CD4-positive, alpha-beta T cell treated with Interleukin-2 at 100 ng/mL for 4 hours (primary cell): Measurements from ENCODE around the gene FFAR1.
"Not testable (repeated sequence)": the region's sequence is repeated elsewhere in the genome, so short reads cannot be mapped to it uniquely, and the experiment has no call there.

ENCODE experiments used
- DNase-seq: peaks from one replicate; pipeline ENCODE4 v3.0.0-alpha.2; 2020; ENCODE audit warnings: low spot score

FFAR1 gene

DNA sequence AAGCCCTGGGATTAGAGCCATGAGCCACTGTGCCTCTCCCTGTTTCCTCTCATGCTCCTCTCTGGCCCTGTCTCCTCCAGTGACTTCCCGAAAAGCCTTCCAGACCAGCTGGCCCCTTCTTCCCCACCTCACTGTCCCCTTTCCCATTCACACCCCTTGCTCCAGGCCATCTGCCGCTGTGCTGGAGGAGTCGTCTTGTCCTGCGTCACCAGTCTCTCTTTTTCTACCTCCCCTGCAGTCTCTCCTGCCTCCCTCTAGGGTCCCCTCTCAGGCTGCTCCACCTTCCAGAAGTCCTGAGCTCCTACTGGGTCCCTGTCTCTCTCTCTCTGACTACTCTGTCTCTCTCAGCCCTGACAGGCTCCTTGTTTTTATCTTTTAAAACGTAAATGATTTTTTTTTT lies 5.3 kb upstream of the FFAR1 start:
- no peak for DNase-seq

GRCh38 chr19:35344511-35345031 lies 3.1 kb upstream of the FFAR1 start:
- DNase-seq = no peak

GRCh38 chr19:35345671-35346111 lies 2.0 kb upstream of the FFAR1 start:
- no peak for DNase-seq

DNA sequence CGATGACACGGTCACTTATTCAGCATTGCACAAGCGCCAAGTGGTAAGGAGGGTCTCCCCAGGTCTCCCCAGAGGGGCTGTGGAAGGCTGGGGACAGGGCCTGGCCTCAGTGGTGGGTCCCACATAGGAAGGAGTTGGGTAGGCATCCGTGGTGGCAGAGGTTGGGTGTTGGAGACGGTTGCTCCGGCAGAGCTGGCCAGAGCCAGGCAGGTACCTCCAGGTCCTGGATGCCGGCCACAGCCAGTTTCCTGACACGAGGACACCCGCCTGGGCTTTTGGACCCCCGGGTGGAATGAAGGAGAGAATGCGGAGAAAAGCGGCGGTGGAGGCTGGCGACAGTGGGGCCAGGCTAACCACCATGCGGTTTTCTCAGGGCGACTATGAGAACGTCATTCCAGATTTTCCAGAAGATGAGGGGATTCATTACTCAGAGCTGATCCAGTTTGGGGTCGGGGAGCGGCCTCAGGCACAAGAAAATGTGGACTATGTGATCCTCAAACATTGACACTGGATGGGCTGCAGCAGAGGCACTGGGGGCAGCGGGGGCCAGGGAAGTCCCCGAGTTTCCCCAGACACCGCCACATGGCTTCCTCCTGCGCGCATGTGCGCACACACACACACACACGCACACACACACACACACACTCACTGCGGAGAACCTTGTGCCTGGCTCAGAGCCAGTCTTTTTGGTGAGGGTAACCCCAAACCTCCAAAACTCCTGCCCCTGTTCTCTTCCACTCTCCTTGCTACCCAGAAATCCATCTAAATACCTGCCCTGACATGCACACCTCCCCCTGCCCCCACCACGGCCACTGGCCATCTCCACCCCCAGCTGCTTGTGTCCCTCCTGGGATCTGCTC lies 1.3 kb upstream of the FFAR1 start:
- peak; percentile 77 for DNase-seq

- no peak for DNase-seq
Observed at GRCh38 chr19:35347930-35348298, 212 bp downstream of the FFAR1 start.

GRCh38 chr19:35348911-35349611 lies 1.4 kb downstream of the FFAR1 start:
- no peak for DNase-seq

DNA sequence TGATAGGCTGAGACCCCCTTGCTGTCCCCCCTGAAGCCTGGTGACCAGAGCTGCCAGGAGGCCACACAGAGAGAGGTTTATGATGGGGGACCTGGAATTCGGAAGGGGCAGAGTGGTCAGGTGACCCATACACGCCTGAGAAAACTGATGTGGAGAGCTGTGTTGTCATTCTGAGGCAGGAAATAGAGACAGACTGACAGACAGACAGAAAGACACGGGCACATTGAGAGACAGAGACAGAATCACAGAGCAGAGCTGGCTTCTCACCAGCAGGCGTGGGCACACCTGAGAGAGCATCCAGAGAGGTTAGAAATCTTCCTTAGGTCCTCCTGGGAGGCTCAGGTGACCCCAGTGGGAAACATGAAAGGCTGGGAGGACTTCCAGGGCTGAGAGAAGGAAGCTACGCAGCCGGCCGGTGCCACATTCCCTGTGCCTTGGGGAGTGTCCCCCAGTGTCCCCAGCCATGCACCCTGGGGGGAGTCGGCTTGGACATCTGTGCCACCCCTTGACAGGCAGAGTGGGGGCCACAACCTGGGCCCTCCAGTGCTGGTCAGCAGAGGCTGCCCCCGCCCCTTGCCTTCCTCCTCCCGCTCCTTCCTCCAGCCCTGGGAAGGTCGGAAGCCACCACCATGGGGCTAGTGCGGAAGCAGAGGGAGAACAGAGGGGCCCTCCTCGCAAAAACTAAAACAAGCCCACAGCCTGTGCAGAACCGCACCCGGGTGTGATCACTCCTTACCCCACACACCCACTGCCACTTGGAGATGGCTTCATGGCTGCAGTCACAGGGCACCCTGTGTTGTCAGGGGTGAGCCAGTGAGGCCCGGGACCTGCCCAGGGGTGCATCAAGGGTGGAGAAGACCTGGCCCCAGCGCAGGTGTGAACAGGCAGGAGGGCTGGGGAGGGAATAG lies 2.2 kb downstream of the FFAR1 start:
- DNase-seq = no peak

- DNase-seq = no peak
Observed at GRCh38 chr19:35350591-35350990, 2.9 kb downstream of the FFAR1 start.

- DNase-seq = no peak
Observed at GRCh38 chr19:35351411-35352176, 3.9 kb downstream of the FFAR1 start.

GRCh38 chr19:35352177-35352447 lies 4.4 kb downstream of the FFAR1 start:
- no peak for DNase-seq

DNA sequence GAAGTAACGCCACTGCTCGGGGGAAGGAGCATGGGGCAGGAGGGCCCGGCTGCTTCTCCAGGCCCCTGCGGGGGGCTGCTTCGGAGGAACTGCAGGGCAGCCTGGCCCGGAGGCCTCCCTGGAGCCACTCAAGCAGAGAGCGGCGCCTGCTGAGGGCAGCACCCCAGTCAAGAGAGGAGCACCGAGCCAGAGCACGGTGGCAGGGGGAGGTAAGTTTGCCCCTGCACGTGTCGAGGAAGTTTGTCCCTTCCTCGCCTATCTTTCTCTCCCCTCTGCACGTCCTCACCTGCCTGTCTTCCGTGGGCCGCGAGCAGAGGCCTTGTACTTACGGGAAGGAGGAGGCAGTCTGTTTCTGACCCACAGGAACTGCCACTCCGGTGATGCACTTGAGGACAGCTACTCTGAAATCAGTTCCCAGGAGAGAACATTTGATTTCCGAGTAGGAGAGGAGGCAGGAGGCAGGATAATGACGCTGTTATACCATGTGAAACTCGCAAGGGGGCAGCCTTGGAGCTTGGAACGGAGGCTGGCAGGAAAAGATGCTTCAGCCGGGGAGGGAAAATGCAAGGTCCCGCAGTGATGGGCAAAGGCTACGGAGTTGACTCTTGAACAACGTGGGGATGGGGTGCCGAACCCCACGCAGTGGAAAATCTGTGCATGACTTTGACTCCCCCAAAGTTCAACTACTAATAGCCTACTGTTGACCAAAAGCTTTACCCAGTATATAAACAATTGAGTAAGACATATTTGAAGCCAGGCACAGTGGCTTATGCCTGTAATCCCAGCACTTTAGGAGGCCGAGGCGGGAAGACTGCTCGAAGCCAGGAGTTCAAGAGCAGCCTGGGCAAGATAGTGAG lies 5.0 kb downstream of the FFAR1 start:
- DNase-seq = peak; percentile 76

GRCh38 chr19:35353635-35354034 lies 5.9 kb downstream of the FFAR1 start:
- no peak for DNase-seq

DNA sequence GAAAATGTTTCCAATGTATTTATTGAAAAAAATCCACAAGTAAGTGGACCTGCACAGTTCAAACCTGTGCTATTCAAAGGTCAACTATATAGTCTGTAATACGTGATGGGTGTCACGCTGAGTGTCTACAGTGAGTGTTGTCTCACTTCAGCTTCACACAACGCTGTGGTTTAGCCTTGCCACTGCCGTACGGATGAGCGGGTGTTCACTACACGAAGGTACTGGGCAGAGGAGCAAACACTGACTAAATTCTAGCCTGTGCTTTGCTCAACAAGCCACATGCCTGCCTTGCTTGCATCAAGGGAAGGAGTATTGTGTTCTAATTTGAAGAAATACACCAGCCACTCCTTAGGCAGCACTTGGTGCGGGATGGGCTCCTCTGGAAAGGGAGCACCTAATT lies 7.2 kb downstream of the FFAR1 start:
- DNase-seq = no peak

DNA sequence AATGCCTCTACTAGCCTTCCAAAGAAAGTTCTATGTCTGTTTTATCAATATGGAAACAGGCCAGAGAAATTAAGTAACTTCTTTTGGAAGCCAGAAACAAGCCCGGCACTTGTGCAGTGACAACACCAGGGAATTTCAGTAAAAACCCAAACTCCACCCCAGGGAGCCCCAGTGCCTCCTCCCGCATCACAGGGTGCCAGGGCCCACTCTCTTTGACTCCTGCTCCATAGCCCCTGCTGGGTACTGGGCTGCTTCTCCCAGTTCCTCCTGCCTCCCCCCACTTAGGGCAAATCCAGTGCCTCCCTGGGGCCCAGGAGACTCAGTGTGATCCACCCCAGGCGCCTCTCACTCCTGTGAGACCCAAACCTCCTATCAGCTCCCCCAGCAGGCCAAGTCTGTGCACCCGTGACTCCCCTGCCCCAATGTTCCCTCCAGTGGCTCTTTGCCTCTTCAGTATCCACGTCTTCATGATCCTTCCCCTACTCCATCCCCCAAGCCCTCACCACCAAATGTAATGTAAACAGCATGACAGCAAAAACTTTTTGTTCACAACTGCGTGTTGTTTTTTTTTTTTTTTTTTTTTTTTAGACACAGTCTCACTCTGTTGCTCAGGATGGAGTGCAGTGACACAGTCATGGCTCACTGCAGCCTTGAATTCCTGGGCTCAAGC lies 8.2 kb downstream of the FFAR1 start:
- DNase-seq = no peak

GRCh38 chr19:35357867-35358573 lies 10.3 kb downstream of the FFAR1 start, which contains the start of gene FFAR3:
FFAR3 (plus strand) TSS chr19:35358460; CDS start chr19:35358891, 431 bp downstream.
- no peak for DNase-seq

- DNase-seq = not testable (repeated sequence)
Observed at GRCh38 chr19:35358834-35359233, 11.1 kb downstream of the FFAR1 start.

GRCh38 chr19:35359395-35359794 lies 11.7 kb downstream of the FFAR1 start:
- DNase-seq = not testable (repeated sequence)

- not testable (repeated sequence) for DNase-seq
Observed at GRCh38 chr19:35360081-35360480, 12.4 kb downstream of the FFAR1 start.

- no peak for DNase-seq
Observed at GRCh38 chr19:35360880-35361420, 13.2 kb downstream of the FFAR1 start.
